Thyroid gland (tissue), 4 donors: Measurements from ENCODE around the gene OR9Q2.

ENCODE experiments used
- CTCF ChIP-seq, 6 experiments: fragments of 200-600 bp in 3 of 6; fragments of 450-650 bp in 3 of 6; sonication (generic) in 3 of 6; IDR thresholded peaks; one replicate each; pipeline ENCODE4 v1.5.1; 2016 to 2019; ENCODE audit warnings: antibody characterized with exemption in 6 of 6, mild to moderate bottlenecking in 2 of 6, inconsistent platforms in 1 of 6, moderate library complexity in 1 of 6
- POLR2A ChIP-seq, 2 donors: fragments of 450-650 bp; IDR thresholded peaks; one replicate each; pipeline ENCODE4 v1.6.1; 2017; ENCODE audit warnings: antibody characterized with exemption in 2 of 2, mild to moderate bottlenecking in 2 of 2, moderate library complexity in 1 of 2

GRCh38 chr11:58142761-58143160, 46.1 kb upstream of the OR9Q2 start:
- no peak for TF ChIP-seq CTCF (IDR thresholded peaks at IDR 0.05)
- no peak for TF ChIP-seq POLR2A (IDR thresholded peaks at IDR 0.05)
